ENCODE results near the gene MYRIP.

The MYRIP gene

DNA sequence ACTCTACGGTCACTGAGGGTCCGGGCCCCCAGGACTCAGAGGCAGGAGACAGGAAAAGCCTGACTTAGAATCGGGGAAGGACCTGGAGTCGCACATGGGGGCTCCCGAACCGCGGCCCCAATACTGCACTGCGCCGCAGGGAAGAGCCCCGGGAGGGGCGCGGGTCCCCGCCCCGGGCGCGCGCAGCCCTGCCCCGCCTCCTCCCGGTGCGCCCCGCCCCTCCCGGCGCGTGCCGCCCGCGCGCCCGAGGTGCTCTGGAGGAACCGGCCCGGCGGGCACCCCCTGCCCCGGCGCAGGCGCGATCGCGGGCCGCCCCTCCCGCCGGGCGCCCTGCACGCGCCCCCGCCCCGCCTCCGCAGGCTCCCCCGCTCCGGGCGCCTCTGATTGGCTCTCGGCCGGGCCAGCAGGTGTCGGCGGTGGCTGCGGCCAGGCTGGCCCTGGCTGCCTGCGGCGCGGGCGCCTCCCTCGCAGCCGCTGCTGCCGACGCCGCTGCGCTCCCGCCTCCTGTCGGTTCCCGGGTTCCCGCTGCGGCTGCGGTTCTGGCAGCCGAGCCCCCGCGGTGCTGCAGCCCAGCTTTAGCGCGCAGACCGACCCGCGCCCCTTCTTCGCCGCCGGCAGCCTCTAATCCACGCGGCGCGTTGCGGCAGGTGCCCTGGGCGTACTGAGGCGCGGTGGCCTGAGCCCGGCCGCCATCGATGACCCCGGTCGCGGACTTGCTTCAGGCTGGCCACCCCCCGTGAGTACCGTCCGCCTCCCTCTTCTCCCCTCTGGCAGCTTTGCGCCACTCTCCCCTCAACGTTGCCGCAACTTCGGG, at the start of gene MYRIP:
Gene MYRIP (plus strand): TSS at position 429 of the 814 bp plus-strand sequence. CDS start 91,208 bp downstream, outside the sequence.
- Histone ChIP-seq H4K20me1 (ENCODE audit: insufficient read depth, low read length) (no peaks in the 10 kb centered on the region), H3K36me3 (ENCODE audit: insufficient read depth, low read length) (no peaks in the 10 kb centered on the region), H3K27ac (ENCODE audit: low read depth, low read length, poor library complexity, severe bottlenecking) (no peak within 1 kb of the TSS), H3K27me3 (ENCODE audit: insufficient read depth, low read length) (no peaks in the 10 kb centered on the region), H3K4me3 (ENCODE audit: low read depth, low read length, poor library complexity, severe bottlenecking) (no peak within 1 kb of the TSS), H3K79me2 (ENCODE audit: insufficient read depth, low read length) (no peaks in the 10 kb centered on the region), H3K4me2 (ENCODE audit: low read length) (no peak within 1 kb of the TSS), H3K9ac (ENCODE audit: low read length) (no peak within 1 kb of the TSS), H3K9me2 (ENCODE audit: low read depth, low read length) (no peaks in the 10 kb centered on the region), H2AFZ (ENCODE audit: low read length) (no peak within 1 kb of the TSS), H3F3A (ENCODE audit: insufficient read depth, low read length) (no peaks in the 10 kb centered on the region), H3K9me3 (ENCODE audit: low read length) (no peaks in the 10 kb centered on the region), H3K4me1 (ENCODE audit: insufficient read depth, low read length, severe bottlenecking) (no peaks in the 10 kb centered on the region)
- TF ChIP-seq, protein P1, sequence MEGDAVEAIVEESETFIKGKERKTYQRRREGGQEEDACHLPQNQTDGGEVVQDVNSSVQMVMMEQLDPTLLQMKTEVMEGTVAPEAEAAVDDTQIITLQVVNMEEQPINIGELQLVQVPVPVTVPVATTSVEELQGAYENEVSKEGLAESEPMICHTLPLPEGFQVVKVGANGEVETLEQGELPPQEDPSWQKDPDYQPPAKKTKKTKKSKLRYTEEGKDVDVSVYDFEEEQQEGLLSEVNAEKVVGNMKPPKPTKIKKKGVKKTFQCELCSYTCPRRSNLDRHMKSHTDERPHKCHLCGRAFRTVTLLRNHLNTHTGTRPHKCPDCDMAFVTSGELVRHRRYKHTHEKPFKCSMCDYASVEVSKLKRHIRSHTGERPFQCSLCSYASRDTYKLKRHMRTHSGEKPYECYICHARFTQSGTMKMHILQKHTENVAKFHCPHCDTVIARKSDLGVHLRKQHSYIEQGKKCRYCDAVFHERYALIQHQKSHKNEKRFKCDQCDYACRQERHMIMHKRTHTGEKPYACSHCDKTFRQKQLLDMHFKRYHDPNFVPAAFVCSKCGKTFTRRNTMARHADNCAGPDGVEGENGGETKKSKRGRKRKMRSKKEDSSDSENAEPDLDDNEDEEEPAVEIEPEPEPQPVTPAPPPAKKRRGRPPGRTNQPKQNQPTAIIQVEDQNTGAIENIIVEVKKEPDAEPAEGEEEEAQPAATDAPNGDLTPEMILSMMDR (IDR thresholded peaks at IDR 0.05; ENCODE audit: low read length): no peak
- no peak for TF ChIP-seq EZH2 (IDR thresholded peaks at IDR 0.05; ENCODE audit: borderline replicate concordance, low read length)

DNA sequence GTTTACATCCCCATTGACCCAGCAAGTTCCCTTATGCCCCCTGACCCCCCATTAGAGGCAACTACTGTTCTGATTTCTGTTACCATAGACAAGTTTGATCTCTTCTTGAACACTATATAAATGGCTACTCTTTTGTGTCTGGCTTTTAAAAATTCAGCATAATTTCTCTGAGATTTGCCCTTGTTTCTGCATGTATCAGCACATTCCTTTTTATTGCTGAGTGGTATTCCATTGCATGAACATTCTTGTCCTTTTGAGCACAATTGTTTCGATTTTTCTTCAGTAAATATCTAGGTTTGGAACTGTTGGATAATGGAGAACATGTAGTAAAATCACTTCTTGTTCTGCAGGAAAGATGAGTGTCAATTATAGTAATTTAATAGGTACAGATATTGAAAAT, 49.1 kb upstream of the MYRIP start:
- no peak overlapping the region for H3K27ac ChIP-seq (ENCODE audit: low read depth, low read length, poor library complexity, severe bottlenecking)
- no peaks in the 10 kb centered on the region for H3F3A ChIP-seq (ENCODE audit: insufficient read depth, low read length)
- no peaks in the 10 kb centered on the region for H3K4me1 ChIP-seq (ENCODE audit: insufficient read depth, low read length, severe bottlenecking)
- no peaks in the 10 kb centered on the region for H3K9me3 ChIP-seq (ENCODE audit: low read length)
- H3K27me3 ChIP-seq (ENCODE audit: insufficient read depth, low read length): no peaks in the 10 kb centered on the region
- no peak overlapping the region for H3K4me3 ChIP-seq (ENCODE audit: low read depth, low read length, poor library complexity, severe bottlenecking)
- no peak overlapping the region for H3K9ac ChIP-seq (ENCODE audit: low read length)
- no peak overlapping the region for H2AFZ ChIP-seq (ENCODE audit: low read length)
- no peaks in the 10 kb centered on the region for H3K79me2 ChIP-seq (ENCODE audit: insufficient read depth, low read length)
- no peaks in the 10 kb centered on the region for H3K36me3 ChIP-seq (ENCODE audit: insufficient read depth, low read length)
- no peak for TF ChIP-seq EZH2 (IDR thresholded peaks at IDR 0.05; ENCODE audit: borderline replicate concordance, low read length)
- TF ChIP-seq, protein P1 (IDR thresholded peaks at IDR 0.05; ENCODE audit: low read length): no peak
- H3K9me2 ChIP-seq (ENCODE audit: low read depth, low read length): no peaks in the 10 kb centered on the region
- H4K20me1 ChIP-seq (ENCODE audit: insufficient read depth, low read length): no peaks in the 10 kb centered on the region
- H3K4me2 ChIP-seq (ENCODE audit: low read length): no peak overlapping the region

DNA sequence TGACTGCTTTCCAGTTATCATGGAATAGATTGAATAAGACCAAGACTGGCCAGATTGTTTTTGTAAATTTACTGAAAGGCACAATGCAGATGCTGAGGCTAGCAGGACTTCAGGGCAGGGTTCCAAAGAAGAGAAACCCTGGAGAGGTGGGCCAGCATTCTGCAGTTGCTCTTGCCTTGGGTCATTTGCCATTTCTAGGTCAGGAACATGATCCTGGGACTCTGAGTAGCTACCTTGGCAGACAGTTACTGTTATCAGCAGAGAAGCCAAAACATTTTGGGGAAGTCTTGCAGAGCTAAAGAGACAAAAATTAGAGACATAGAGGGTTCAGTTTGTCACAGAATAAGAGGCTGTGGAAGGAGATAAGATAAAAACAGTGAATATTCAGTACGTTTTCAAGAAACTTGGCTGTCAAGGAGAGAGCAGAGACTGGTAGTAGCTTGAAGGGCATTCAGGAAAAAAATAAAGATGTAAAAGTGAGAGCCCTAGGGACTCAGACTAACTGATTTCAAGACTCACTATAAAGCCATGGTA, 46.8 kb upstream of the MYRIP start:
- no peak overlapping the region for H3K4me3 ChIP-seq (ENCODE audit: low read depth, low read length, poor library complexity, severe bottlenecking)
- H2AFZ ChIP-seq (ENCODE audit: low read length): no peak overlapping the region
- no peak overlapping the region for H3K9ac ChIP-seq (ENCODE audit: low read length)
- H3K4me1 ChIP-seq (ENCODE audit: insufficient read depth, low read length, severe bottlenecking): no peaks in the 10 kb centered on the region
- TF ChIP-seq, protein P1 (IDR thresholded peaks at IDR 0.05; ENCODE audit: low read length): no peak
- no peak for TF ChIP-seq EZH2 (IDR thresholded peaks at IDR 0.05; ENCODE audit: borderline replicate concordance, low read length)
- no peaks in the 10 kb centered on the region for H3K36me3 ChIP-seq (ENCODE audit: insufficient read depth, low read length)
- H3K4me2 ChIP-seq (ENCODE audit: low read length): no peak overlapping the region
- H3F3A ChIP-seq (ENCODE audit: insufficient read depth, low read length): no peaks in the 10 kb centered on the region
- H4K20me1 ChIP-seq (ENCODE audit: insufficient read depth, low read length): no peaks in the 10 kb centered on the region
- H3K9me3 ChIP-seq (ENCODE audit: low read length): no peaks in the 10 kb centered on the region
- no peak overlapping the region for H3K27ac ChIP-seq (ENCODE audit: low read depth, low read length, poor library complexity, severe bottlenecking)
- H3K27me3 ChIP-seq (ENCODE audit: insufficient read depth, low read length): no peaks in the 10 kb centered on the region
- H3K9me2 ChIP-seq (ENCODE audit: low read depth, low read length): no peaks in the 10 kb centered on the region
- no peaks in the 10 kb centered on the region for H3K79me2 ChIP-seq (ENCODE audit: insufficient read depth, low read length)

All from OCI-LY1 (cell line).